HCT116 (cell line): ENCODE measurements around the gene IRGM. TPM values are rescaled to one million over a fixed set of nuclear protein-coding genes. Genes with fewer than 3 reads are reported as not detected.

Source experiments
- ATAC-seq: fragments of 200-7000 bp; cut with Tn5 transposase; 2 replicates; pipeline ENCODE4 v1.9.1; 2020; ENCODE audit warnings: mild to moderate bottlenecking, moderate library complexity
- BruUV-seq: library from RNA; stranded (reverse); fragments of 400-500 nt; replicated peaks from 2 replicates; lab custom pipeline; 2021; lab: Mats Ljungman, UMichigan
- CTCF ChIA-PET: fragments of 300-600 bp; sonication (Branson Sonifier 250); formaldehyde crosslinking; loops from one replicate; lab custom pipeline; 2021; ENCODE audit warnings: antibody characterized with exemption; lab: Charles Lee
- POLR2A ChIA-PET: fragments of 300-600, 350-600 bp; sonication (Branson Sonifier 250); formaldehyde crosslinking; loops from one replicate; lab custom pipeline; 2021; ENCODE audit warnings: antibody characterized with exemption; lab: Charles Lee
- RAD21 ChIA-PET, 2 experiments: fragments of 300-600 bp; sonication (Branson Sonifier 250); formaldehyde crosslinking; loops; one replicate each; lab custom pipeline; 2023; ENCODE audit warnings: low total read pairs in 2 of 2; ENCODE audit not compliant: uncharacterized antibody in 2 of 2, unreplicated experiment in 2 of 2, low non-redundant PET in 1 of 2; lab: Charles Lee
- DNase-seq: peaks from one replicate; pipeline ENCODE4 v3.0.0-alpha.2; 2010; ENCODE audit warnings: low read depth, low spot score
- H2AFZ ChIP-seq: fragments of 200-600 bp; shearing (Covaris generic), sonication (generic); 2 replicates; pipeline ENCODE4 v1.6.1; 2017; ENCODE audit warnings: low read depth, mixed run types, mixed read lengths, antibody characterized with exemption, low read length; ENCODE audit not compliant: poor library complexity, severe bottlenecking
- H3K27ac ChIP-seq: 2 replicates; pipeline ENCODE4 v1.5.1; 2012; ENCODE audit warnings: low read depth, low read length
- H3K27me3 ChIP-seq: fragments of 200-600 bp; sonication (generic); 2 replicates; pipeline ENCODE4 v1.6.1; 2016; ENCODE audit warnings: mixed run types, low read length, mixed read lengths; ENCODE audit not compliant: insufficient read depth
- H3K36me3 ChIP-seq, 2 experiments: fragments of 200-500 bp in 1 of 2; fragments of 200-600 bp in 1 of 2; sonication (Bioruptor generic) in 1 of 2; sonication (generic) in 1 of 2; 2 replicates each; pipeline versions ENCODE4 v1.5.1 to v1.6.1; 2014 to 2016; ENCODE audit warnings: low read length in 2 of 2, inconsistent platforms in 1 of 2, mixed read lengths in 1 of 2, mixed run types in 1 of 2; ENCODE audit not compliant: insufficient read depth in 2 of 2, control insufficient read depth in 1 of 2
- H3K4me1 ChIP-seq, 2 experiments: fragments of 200-600 bp in 1 of 2; sonication (generic) in 1 of 2; 2 replicates each; pipeline versions ENCODE4 v1.5.1 to v1.6.1; 2012 to 2017; ENCODE audit warnings: low read length in 2 of 2, inconsistent platforms in 1 of 2, mild to moderate bottlenecking in 1 of 2, mixed read lengths in 1 of 2, mixed run types in 1 of 2, moderate library complexity in 1 of 2; ENCODE audit not compliant: insufficient read depth in 2 of 2, control insufficient read depth in 1 of 2
- H3K4me2 ChIP-seq: fragments of 200-600 bp; sonication (generic); 2 replicates; pipeline ENCODE4 v1.6.1; 2017; ENCODE audit warnings: mixed run types, low read length, mixed read lengths
- H3K4me3 ChIP-seq, 2 experiments: fragments of 200-600 bp in 1 of 2; sonication (generic) in 1 of 2; replicated peaks in 1 of 2; 2 replicates each; pipeline ENCODE4 v1.5.1; 2011 to 2016; ENCODE audit warnings: low read length in 2 of 2, control low read depth in 1 of 2, low read depth in 1 of 2, mild to moderate bottlenecking in 1 of 2, mixed read lengths in 1 of 2, mixed run types in 1 of 2
- H3K79me2 ChIP-seq: fragments of 200-600 bp; sonication (generic); 2 replicates; pipeline ENCODE4 v1.6.1; 2017; ENCODE audit warnings: mild to moderate bottlenecking, mixed run types, low read length, moderate library complexity, mixed read lengths; ENCODE audit not compliant: insufficient read depth
- H3K9ac ChIP-seq: fragments of 200-600 bp; sonication (generic); 2 replicates; pipeline ENCODE4 v1.6.1; 2016; ENCODE audit warnings: low read length, mixed read lengths
- H3K9me2 ChIP-seq: fragments of 200-600 bp; sonication (generic), shearing (Covaris generic); 2 replicates; pipeline ENCODE4 v1.6.1; 2017; ENCODE audit warnings: mixed run types, mild to moderate bottlenecking, moderate library complexity; ENCODE audit not compliant: insufficient read depth
- H3K9me3 ChIP-seq, 2 experiments: fragments of 200-500 bp in 1 of 2; fragments of 200-600 bp in 1 of 2; sonication (Bioruptor generic) in 1 of 2; sonication (generic) in 1 of 2; 2 replicates each; pipeline ENCODE4 v1.6.1; 2014 to 2017; ENCODE audit warnings: low read length in 2 of 2, mixed read lengths in 2 of 2, inconsistent platforms in 1 of 2, low read depth in 1 of 2, mild to moderate bottlenecking in 1 of 2, mixed run types in 1 of 2, moderate library complexity in 1 of 2; ENCODE audit not compliant: control insufficient read depth in 1 of 2, insufficient read depth in 1 of 2
- H4K20me1 ChIP-seq: fragments of 200-600 bp; sonication (generic), shearing (Covaris generic); 2 replicates; pipeline ENCODE4 v1.6.1; 2017; ENCODE audit warnings: mixed run types, mild to moderate bottlenecking, moderate library complexity; ENCODE audit not compliant: insufficient read depth
- CBX3 ChIP-seq: IDR thresholded peaks from 2 replicates; pipeline ENCODE4 v1.6.1; 2012; ENCODE audit warnings: low read depth
- EZH2 ChIP-seq: fragments of 200-600 bp; sonication (generic); IDR thresholded peaks from 2 replicates; pipeline ENCODE4 v1.6.1; 2017; ENCODE audit warnings: antibody characterized with exemption, mixed run types
- EZH2phosphoT487 ChIP-seq: fragments of 200-600 bp; IDR thresholded peaks from 2 replicates; pipeline ENCODE4 v1.6.1; 2018; ENCODE audit warnings: antibody characterized with exemption, borderline replicate concordance
- JUND ChIP-seq: IDR thresholded peaks from 2 replicates; pipeline ENCODE4 v1.6.1; 2012
- SIN3A ChIP-seq: IDR thresholded peaks from 2 replicates; pipeline ENCODE4 v1.6.1; 2012; ENCODE audit warnings: low read depth
- TCF7L2 ChIP-seq: IDR thresholded peaks from 2 replicates; pipeline ENCODE4 v1.7.0; 2011; ENCODE audit warnings: borderline replicate concordance, inconsistent platforms; ENCODE audit not compliant: insufficient read depth, insufficient read length; ENCODE audit errors: extremely low read depth
- ZNF274 ChIP-seq: fragments of 200-500 bp; sonication (Bioruptor generic); IDR thresholded peaks from 2 replicates; pipeline ENCODE4 v1.6.1; 2014; ENCODE audit warnings: mild to moderate bottlenecking, low read depth, low read length, inconsistent platforms
- intact Hi-C: fragments of 100-400 bp; cut with micrococcal nuclease; formaldehyde crosslinking; loops from 2 replicates; pipeline ENCODE4 v1.10.0; 2022
- total RNA-seq: library from RNA; stranded (reverse); gene quantifications from one replicate; pipeline ENCODE4 v1.2.1, GENCODE V29; 2021; ENCODE audit not compliant: unreplicated experiment
- TF ChIP-seq, protein P1 (sequence below): IDR thresholded peaks from 2 replicates; pipeline ENCODE4 v1.6.1; 2012

Gene IRGM
- total RNA-seq, 1 experiment from 2014 or later, result not detected

GRCh38 chr5:150895431-150896428, 49.4 kb downstream of the IRGM start:
- H3K9me2 ChIP-seq, result no peaks in the 10 kb centered on the region
- H3K36me3 ChIP-seq, result no peaks in the 10 kb centered on the region
- H3K79me2 ChIP-seq, result no peaks in the 10 kb centered on the region
- H3K4me3 ChIP-seq, result no peak overlapping the region
- H3K4me1 ChIP-seq, result no peaks in the 10 kb centered on the region
- no peak overlapping the region for H2AFZ ChIP-seq
- H3K9ac ChIP-seq, result no peak overlapping the region
- ATAC-seq (no peak), DNase-seq (no peak)
- ChIA-PET RAD21 (no interaction called here), CTCF (no interaction called here), POLR2A (no interaction called here)
- H3K4me2 ChIP-seq, result no peak overlapping the region
- no peak for TF ChIP-seq SIN3A
- no peak for TF ChIP-seq CBX3
- TF ChIP-seq, protein P1, sequence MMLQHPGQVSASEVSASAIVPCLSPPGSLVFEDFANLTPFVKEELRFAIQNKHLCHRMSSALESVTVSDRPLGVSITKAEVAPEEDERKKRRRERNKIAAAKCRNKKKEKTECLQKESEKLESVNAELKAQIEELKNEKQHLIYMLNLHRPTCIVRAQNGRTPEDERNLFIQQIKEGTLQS, result no peak
- peak; percentile 86 for TF ChIP-seq ZNF274
- no peak for TF ChIP-seq TCF7L2
- no peak for TF ChIP-seq EZH2phosphoT487
- no peak for TF ChIP-seq JUND
- TF ChIP-seq EZH2, result no peak
- H4K20me1 ChIP-seq, result no peaks in the 10 kb centered on the region
- BruUV-seq, result no TSS peak
- H3K27ac ChIP-seq, result no peak overlapping the region
- peaks cover 20 to 32% of the 10 kb centered on the region in 2 experiments; a peak in 2 of 4 replicates for H3K9me3 ChIP-seq
- H3K27me3 ChIP-seq, result no peaks in the 10 kb centered on the region
- intact Hi-C loops, result no loop called here

Other genes starting within 250 kb of the IRGM start
- 8.2 TPM for gene SYNPO, start 205.9 kb upstream of the IRGM start, total RNA-seq
- 0.10 TPM for gene MYOZ3, start 185.3 kb upstream of the IRGM start, total RNA-seq
- 61.4 TPM for gene RBM22, start 145.5 kb upstream of the IRGM start, total RNA-seq
- 78.8 TPM for gene DCTN4, start 87.5 kb upstream of the IRGM start, total RNA-seq
- 35.4 TPM for gene SMIM3, start 67.8 kb upstream of the IRGM start, total RNA-seq
- gene ZNF300, start 58.5 kb downstream of the IRGM start, total RNA-seq, result 0.05 TPM
- gene GPX3, start 174.1 kb downstream of the IRGM start, total RNA-seq, result 0.96 TPM
- gene TNIP1, start 234.5 kb downstream of the IRGM start, total RNA-seq, result 46.0 TPM